ENCODE measurements around the gene TMEM270. TPM values are rescaled to one million over a fixed set of nuclear protein-coding genes. Genes with fewer than 3 reads are reported as not detected.

The TMEM270 gene
- total and polyA plus RNA-seq, 7 donors: 0.39 TPM; not detected in 6

- no peaks in the 10 kb centered on the region for H3K36me3 ChIP-seq
- H3K27ac ChIP-seq: no peak overlapping the region
- TF ChIP-seq EP300 (IDR thresholded peaks at IDR 0.05) (no peak), POLR2A (IDR thresholded peaks at IDR 0.05) (no peak), POLR2AphosphoS5 (IDR thresholded peaks at IDR 0.05) (no peak), CTCF (IDR thresholded peaks at IDR 0.05) (no peak)
- no peaks in the 10 kb centered on the region for H3K9me3 ChIP-seq
- H3K27me3 ChIP-seq: no peaks in the 10 kb centered on the region
- intact Hi-C loops (cut with DNase I): no loop called here
- H3K4me3 ChIP-seq: no peak overlapping the region
- H3K4me1 ChIP-seq: peaks cover 0 to 17% (median 12%) of the 10 kb centered on the region in 4 donors
- no peak for DNase-seq
- 55 to 65% methylated on average over 6 of the region's 6 CpGs for WGBS, 2 donors
Observed at GRCh38 chr7:73838642-73839041, 22.3 kb upstream of the TMEM270 start.

GRCh38 chr7:73839290-73839689 is 21.7 kb upstream of the TMEM270 start:
- Histone ChIP-seq H3K27ac (no peak overlapping the region), H3K9me3 (no peaks in the 10 kb centered on the region), H3K27me3 (no peaks in the 10 kb centered on the region), H3K4me1 (peaks cover 0 to 17% (median 12%) of the 10 kb centered on the region in 4 donors), H3K4me3 (no peak overlapping the region), H3K36me3 (no peaks in the 10 kb centered on the region)
- no peak for TF ChIP-seq EP300 (IDR thresholded peaks at IDR 0.05)
- TF ChIP-seq POLR2A (IDR thresholded peaks at IDR 0.05): no peak
- TF ChIP-seq POLR2AphosphoS5 (IDR thresholded peaks at IDR 0.05): no peak
- no peak for TF ChIP-seq CTCF (IDR thresholded peaks at IDR 0.05)
- intact Hi-C loops (cut with DNase I): no loop called here
- no peak for DNase-seq
- 83 to 84% methylated on average over 7 of the region's 7 CpGs for WGBS, 2 donors

GRCh38 chr7:73839743-73840714 is 20.9 kb upstream of the TMEM270 start:
- 89 to 90% methylated on average over 22 of the region's 22 CpGs for WGBS, 2 donors
- no peak overlapping the region for H3K27ac ChIP-seq
- intact Hi-C loops (cut with DNase I): loop anchor here (10.0 kb wide), 1 partner anchor 105 kb away; the partner anchor contains the start of gene ABHD11
- DNase-seq: no peak
- H3K9me3 ChIP-seq: no peaks in the 10 kb centered on the region
- no peaks in the 10 kb centered on the region for H3K36me3 ChIP-seq
- H3K4me3 ChIP-seq: no peak overlapping the region
- H3K27me3 ChIP-seq: no peaks in the 10 kb centered on the region
- TF ChIP-seq EP300 (IDR thresholded peaks at IDR 0.05) (no peak), POLR2AphosphoS5 (IDR thresholded peaks at IDR 0.05) (no peak), POLR2A (IDR thresholded peaks at IDR 0.05) (no peak), CTCF (IDR thresholded peaks at IDR 0.05) (no peak)
- peaks cover 0 to 20% (median 14%) of the 10 kb centered on the region in 4 donors for H3K4me1 ChIP-seq

GRCh38 chr7:73840715-73841379 is 20.1 kb upstream of the TMEM270 start:
- no peak overlapping the region for H3K27ac ChIP-seq
- TF ChIP-seq POLR2AphosphoS5 (IDR thresholded peaks at IDR 0.05): no peak
- TF ChIP-seq EP300 (IDR thresholded peaks at IDR 0.05): no peak
- no peak for TF ChIP-seq POLR2A (IDR thresholded peaks at IDR 0.05)
- no peak for TF ChIP-seq CTCF (IDR thresholded peaks at IDR 0.05)
- no peaks in the 10 kb centered on the region for H3K27me3 ChIP-seq
- no peaks in the 10 kb centered on the region for H3K36me3 ChIP-seq
- no peak overlapping the region for H3K4me3 ChIP-seq
- H3K9me3 ChIP-seq: no peaks in the 10 kb centered on the region
- intact Hi-C loops (cut with DNase I): loop anchor here (10.0 kb wide), 1 partner anchor 106 kb away; the partner anchor contains the start of gene ABHD11
- DNase-seq: no peak
- H3K4me1 ChIP-seq: peaks cover 0 to 27% (median 16%) of the 10 kb centered on the region in 4 donors
- WGBS, 2 donors: 88 to 92% methylated on average over 16 of the region's 16 CpGs

Data from sigmoid colon (tissue), 7 donors.